Activated T-cell treated with anti-CD3 and anti-CD28 coated beads, Interleukin-2, amount 50 U/mL, for 72 hours (primary cell): ENCODE measurements around the gene CDKN1A. TPM values are rescaled to one million over a fixed set of nuclear protein-coding genes. Genes with fewer than 3 reads are reported as not detected.

Source experiments
- ATAC-seq, 2 donors: fragments of 150-1000 bp; cut with Tn5 transposase; replicated peaks in 1 of 2; 2 replicates each; pipeline ENCODE4 v1.10.0; 2021; ENCODE audit warnings: moderate library complexity in 2 of 2, mild to moderate bottlenecking in 1 of 2
- DNase-seq, 2 donors: peaks; one replicate each; pipeline ENCODE4 v3.0.0; 2021 to 2022; ENCODE audit warnings: mixed read lengths in 1 of 2
- H3K27ac Mint-ChIP-seq: one replicate; pipeline ENCODE4 v1.8.0; 2022; ENCODE audit warnings: mild to moderate bottlenecking, moderate library complexity, mixed read lengths
- H3K27me3 Mint-ChIP-seq: one replicate; pipeline ENCODE4 v1.8.0; 2022; ENCODE audit warnings: low read depth, mixed read lengths
- H3K36me3 Mint-ChIP-seq, 2 donors: one replicate each; pipeline ENCODE4 v1.8.0; 2022; ENCODE audit warnings: mixed read lengths in 2 of 2, mild to moderate bottlenecking in 1 of 2; ENCODE audit not compliant: insufficient read depth in 2 of 2
- H3K4me1 Mint-ChIP-seq: one replicate; pipeline ENCODE4 v1.8.0; 2022; ENCODE audit warnings: low read depth, mixed read lengths
- H3K4me3 Mint-ChIP-seq, 2 donors: one replicate each; pipeline ENCODE4 v1.8.0; 2022; ENCODE audit warnings: mild to moderate bottlenecking in 2 of 2, mixed read lengths in 2 of 2, moderate library complexity in 2 of 2
- H3K9me3 Mint-ChIP-seq, 2 donors: one replicate each; pipeline ENCODE4 v1.8.0; 2022; ENCODE audit warnings: mixed read lengths in 2 of 2
- total RNA-seq, 2 donors: library from RNA; stranded (reverse); gene quantifications; one replicate each; pipeline ENCODE4 v1.2.3, GENCODE V29; 2022

Gene CDKN1A
- total RNA-seq, 2 donors from 2014 or later, result 59.9 to 60.4 TPM

GRCh38 chr6:36686668-36687513 lies 8.4 kb downstream of the CDKN1A start:
- no peaks in the 10 kb centered on the region for H3K27me3 Mint-ChIP-seq
- H3K9me3 Mint-ChIP-seq, result no peaks in the 10 kb centered on the region
- peaks cover 0 to 4% of the 10 kb centered on the region in 2 donors for H3K36me3 Mint-ChIP-seq
- DNase-seq (no peak), ATAC-seq (no peak)
- no peak overlapping the region for H3K27ac Mint-ChIP-seq
- H3K4me1 Mint-ChIP-seq, result peaks cover 50% of the 10 kb centered on the region
- no peak overlapping the region for H3K4me3 Mint-ChIP-seq

GRCh38 chr6:36688063-36688738 lies 9.7 kb downstream of the CDKN1A start:
- H3K36me3 Mint-ChIP-seq, result peaks cover 0 to 4% of the 10 kb centered on the region in 2 donors
- no peak overlapping the region for H3K4me3 Mint-ChIP-seq
- no peak for ATAC-seq
- H3K27me3 Mint-ChIP-seq, result no peaks in the 10 kb centered on the region
- H3K4me1 Mint-ChIP-seq, result peaks cover 47% of the 10 kb centered on the region
- DNase-seq, result no peak
- H3K9me3 Mint-ChIP-seq, result no peaks in the 10 kb centered on the region
- no peak overlapping the region for H3K27ac Mint-ChIP-seq

GRCh38 chr6:36688739-36689075 lies 10.2 kb downstream of the CDKN1A start:
- H3K36me3 Mint-ChIP-seq, result peaks cover 0 to 3% of the 10 kb centered on the region in 2 donors
- no peak for DNase-seq
- H3K4me1 Mint-ChIP-seq, result peaks cover 47% of the 10 kb centered on the region
- no peak overlapping the region for H3K4me3 Mint-ChIP-seq
- ATAC-seq, result no peak
- H3K27ac Mint-ChIP-seq, result no peak overlapping the region
- H3K27me3 Mint-ChIP-seq, result no peaks in the 10 kb centered on the region
- H3K9me3 Mint-ChIP-seq, result no peaks in the 10 kb centered on the region

- DNase-seq, result no peak
- Mint-ChIP-seq H3K4me3 (no peak overlapping the region), H3K27me3 (no peaks in the 10 kb centered on the region)
Observed at GRCh38 chr6:36691011-36691410, 12.5 kb downstream of the CDKN1A start.

GRCh38 chr6:36691612-36692011 lies 13.1 kb downstream of the CDKN1A start:
- DNase-seq (no peak), ATAC-seq (peak in 1 of 2 donors; percentile 35)
- H3K4me3 Mint-ChIP-seq, result peak overlapping the region; percentile 10 to 20
- H3K27me3 Mint-ChIP-seq, result no peaks in the 10 kb centered on the region
- no peaks in the 10 kb centered on the region for H3K9me3 Mint-ChIP-seq
- peaks cover 65% of the 10 kb centered on the region for H3K4me1 Mint-ChIP-seq
- no peak overlapping the region for H3K27ac Mint-ChIP-seq
- H3K36me3 Mint-ChIP-seq, result peaks cover 0 to 4% of the 10 kb centered on the region in 2 donors

More at GRCh38 chr6:36691011-36691410, 12.5 kb downstream of the CDKN1A start:
- Mint-ChIP-seq H3K9me3 (no peaks in the 10 kb centered on the region), H3K27ac (no peak overlapping the region), H3K4me1 (peaks cover 59% of the 10 kb centered on the region), H3K36me3 (peaks cover 0 to 4% of the 10 kb centered on the region in 2 donors)
- ATAC-seq, result peak; percentile 35 to 42

DNA sequence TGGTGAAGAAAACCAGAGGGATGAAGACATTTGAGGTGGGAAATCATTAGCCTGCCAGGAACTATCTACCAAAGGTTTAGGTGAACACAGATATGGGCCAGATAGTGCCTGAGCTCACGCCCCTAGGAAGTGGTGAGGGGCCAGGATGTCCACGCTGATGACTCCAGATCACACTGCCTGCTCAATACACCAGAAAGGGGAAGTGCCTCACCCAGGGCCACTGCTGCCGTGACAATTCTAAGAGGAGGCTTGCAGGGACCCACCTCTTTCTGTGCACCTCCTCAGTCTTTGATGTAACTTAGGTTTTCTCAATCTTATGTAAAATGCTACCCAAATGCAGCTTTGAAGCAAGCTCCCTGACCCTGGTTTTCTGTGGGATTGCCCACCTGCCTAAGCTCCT lies 13.7 kb downstream of the CDKN1A start:
- Mint-ChIP-seq H3K36me3 (peaks cover 0 to 2% of the 10 kb centered on the region in 2 donors), H3K27ac (peak overlapping the region; percentile 13), H3K4me1 (peaks cover 71% of the 10 kb centered on the region), H3K27me3 (no peaks in the 10 kb centered on the region), H3K4me3 (no peak overlapping the region), H3K9me3 (no peaks in the 10 kb centered on the region)
- peak; percentile 45 to 47 for DNase-seq
- peak; percentile 59 to 70 for ATAC-seq

DNA sequence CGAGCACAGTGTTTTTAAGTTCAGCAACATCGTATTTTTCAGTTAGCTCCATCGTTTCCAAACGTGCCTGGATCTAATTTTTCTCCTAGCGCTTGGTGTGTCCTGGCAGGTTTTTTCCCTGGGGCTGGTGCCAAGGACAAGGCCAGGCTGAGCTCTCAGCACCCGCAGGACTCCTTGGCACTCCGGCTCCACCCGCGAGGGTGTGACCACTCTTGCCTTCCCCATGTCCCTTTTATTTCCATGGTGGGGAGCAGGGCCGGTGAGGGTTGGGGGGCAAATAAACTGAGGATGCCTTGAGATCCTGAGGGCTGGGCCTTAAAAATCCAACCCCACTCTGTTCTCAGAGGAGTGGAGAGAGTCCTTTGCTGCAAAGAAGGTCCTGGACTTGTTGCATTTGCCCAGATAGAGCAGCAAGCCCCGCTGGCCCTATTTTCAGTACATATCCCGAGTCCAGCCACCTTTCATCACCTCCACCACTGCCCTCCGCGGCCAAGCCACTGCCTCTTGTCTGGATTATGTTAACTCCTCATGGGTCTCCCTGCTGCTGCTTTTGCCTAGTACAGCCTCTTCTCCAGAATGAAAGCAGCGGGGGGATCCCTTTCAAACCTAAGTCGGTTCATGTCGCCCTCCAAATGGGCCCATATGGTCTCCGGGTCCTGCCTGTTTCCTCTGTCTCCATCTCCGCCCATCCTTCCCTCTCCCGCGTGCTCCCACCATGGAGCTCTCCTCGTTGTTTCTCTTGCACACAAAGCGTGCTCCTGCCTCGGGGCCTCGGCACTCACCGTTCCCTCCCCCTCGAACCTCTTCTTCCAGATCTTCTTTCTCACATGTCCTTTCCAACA lies 14.6 kb downstream of the CDKN1A start:
- no peak overlapping the region for H3K4me3 Mint-ChIP-seq
- H3K4me1 Mint-ChIP-seq, result peaks cover 71% of the 10 kb centered on the region
- H3K27me3 Mint-ChIP-seq, result no peaks in the 10 kb centered on the region
- no peak for ATAC-seq
- no peaks in the 10 kb centered on the region for H3K9me3 Mint-ChIP-seq
- peaks cover 0 to 2% of the 10 kb centered on the region in 2 donors for H3K36me3 Mint-ChIP-seq
- no peak overlapping the region for H3K27ac Mint-ChIP-seq
- DNase-seq, result no peak

- H3K36me3 Mint-ChIP-seq, result peaks cover 0 to 2% of the 10 kb centered on the region in 2 donors
- DNase-seq (no peak), ATAC-seq (no peak)
- H3K27ac Mint-ChIP-seq, result peak overlapping the region; percentile 22
- H3K9me3 Mint-ChIP-seq, result no peaks in the 10 kb centered on the region
- H3K27me3 Mint-ChIP-seq, result peaks cover 8% of the 10 kb centered on the region
- peak overlapping the region; percentile 4 to 19 for H3K4me3 Mint-ChIP-seq
- peaks cover 66% of the 10 kb centered on the region for H3K4me1 Mint-ChIP-seq
Observed at GRCh38 chr6:36694616-36695015, 16.1 kb downstream of the CDKN1A start.

GRCh38 chr6:36695414-36695813 lies 16.9 kb downstream of the CDKN1A start:
- Mint-ChIP-seq H3K27me3 (peaks cover 8% of the 10 kb centered on the region), H3K4me1 (peaks cover 59% of the 10 kb centered on the region), H3K4me3 (peak overlapping the region; percentile 27 to 35), H3K36me3 (peaks cover 0 to 2% of the 10 kb centered on the region in 2 donors), H3K9me3 (no peaks in the 10 kb centered on the region), H3K27ac (peak overlapping the region; percentile 11)
- ATAC-seq, result peak; percentile 80 to 88
- no peak for DNase-seq

- Mint-ChIP-seq H3K27ac (peak within 1 kb of the TSS; percentile 93), H3K36me3 (peaks cover 0 to 2% of the 10 kb centered on the region in 2 donors), H3K9me3 (no peaks in the 10 kb centered on the region), H3K4me3 (no peak within 1 kb of the TSS), H3K27me3 (peaks cover 9% of the 10 kb centered on the region), H3K4me1 (peaks cover 48% of the 10 kb centered on the region)
- ATAC-seq (no peak), DNase-seq (no peak)
Observed at GRCh38 chr6:36697481-36697903, 19.0 kb downstream of the CDKN1A start, which contains the start of gene RAB44. RAB44 (plus strand) TSS chr6:36697826; CDS start chr6:36704236, 6,410 bp downstream.

- Mint-ChIP-seq H3K36me3 (peaks cover 0 to 2% of the 10 kb centered on the region in 2 donors), H3K9me3 (no peaks in the 10 kb centered on the region), H3K27ac (no peak overlapping the region), H3K4me3 (no peak overlapping the region), H3K4me1 (peaks cover 44% of the 10 kb centered on the region), H3K27me3 (peaks cover 16% of the 10 kb centered on the region)
- DNase-seq (no peak), ATAC-seq (no peak)
Observed at GRCh38 chr6:36698196-36698595, 19.7 kb downstream of the CDKN1A start.

DNA sequence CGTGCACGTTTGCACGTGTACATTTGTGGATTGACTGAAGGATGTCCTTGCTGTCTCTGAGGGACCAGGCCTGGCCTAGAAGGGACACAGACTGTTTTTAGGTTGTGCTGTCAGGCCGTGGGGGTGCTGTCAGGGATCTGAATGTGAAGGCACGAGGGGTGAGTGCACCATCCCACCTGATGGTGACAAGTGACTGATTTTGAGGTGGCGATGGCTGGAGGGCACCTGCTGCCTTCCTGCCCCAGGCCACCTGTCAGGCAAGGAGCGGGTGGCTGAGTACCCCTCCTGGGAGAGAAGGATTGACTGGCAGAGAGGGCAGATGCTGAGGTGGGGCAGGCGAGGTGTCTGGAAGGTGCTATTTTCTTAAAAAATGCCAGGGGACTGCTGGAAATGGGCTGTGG lies 20.4 kb downstream of the CDKN1A start:
- peaks cover 22% of the 10 kb centered on the region for H3K27me3 Mint-ChIP-seq
- peaks cover 38% of the 10 kb centered on the region for H3K4me1 Mint-ChIP-seq
- DNase-seq, result no peak
- H3K27ac Mint-ChIP-seq, result no peak overlapping the region
- no peaks in the 10 kb centered on the region for H3K9me3 Mint-ChIP-seq
- no peak for ATAC-seq
- H3K4me3 Mint-ChIP-seq, result no peak overlapping the region
- H3K36me3 Mint-ChIP-seq, result peaks cover 0 to 2% of the 10 kb centered on the region in 2 donors
